Measurements from ENCODE around the gene ELFN1.

The ELFN1 gene

DNA sequence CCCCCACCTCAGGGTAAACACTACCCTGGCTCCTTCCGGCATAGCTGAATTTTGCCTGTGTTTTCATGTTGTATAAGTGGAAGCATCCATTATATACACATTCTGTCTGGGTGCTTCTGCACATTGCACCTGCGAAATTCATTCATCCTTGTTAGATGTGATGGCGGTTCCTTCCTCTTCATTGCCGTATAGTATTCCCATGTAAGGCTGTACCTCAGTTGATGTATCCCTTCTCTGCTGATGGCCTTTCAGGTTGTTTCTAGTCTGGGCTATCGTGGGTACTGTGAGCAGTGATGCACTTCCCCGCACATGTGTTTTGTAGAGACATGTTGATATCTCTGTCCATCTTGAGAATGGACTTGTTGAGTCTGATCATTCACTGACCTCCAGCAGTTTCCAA is 28.9 kb downstream of the ELFN1 start:
- H3K9me3 ChIP-seq (ENCODE audit: insufficient read depth, low read length) = no peaks in the 10 kb centered on the region
- no peaks in the 10 kb centered on the region for H3K36me3 ChIP-seq (ENCODE audit: low read length)
- H3K4me2 ChIP-seq (ENCODE audit: low read depth, low read length, poor library complexity, severe bottlenecking) = no peak overlapping the region
- no peaks in the 10 kb centered on the region for H3K9me2 ChIP-seq (replicated peaks; ENCODE audit: insufficient read depth, low read length)
- H3F3A ChIP-seq (ENCODE audit: insufficient read depth) = no peaks in the 10 kb centered on the region
- H3K4me3 ChIP-seq (ENCODE audit: insufficient read depth, low read length, poor library complexity, severe bottlenecking) = no peak overlapping the region
- H3K9ac ChIP-seq (ENCODE audit: low read length) = no peak overlapping the region
- H4K20me1 ChIP-seq (ENCODE audit: low read depth, low read length) = no peaks in the 10 kb centered on the region
- no peak for TF ChIP-seq EZH2phosphoT487 (conservative IDR thresholded peaks at IDR 0.05; ENCODE audit: low read length)
- TF ChIP-seq, protein P1, sequence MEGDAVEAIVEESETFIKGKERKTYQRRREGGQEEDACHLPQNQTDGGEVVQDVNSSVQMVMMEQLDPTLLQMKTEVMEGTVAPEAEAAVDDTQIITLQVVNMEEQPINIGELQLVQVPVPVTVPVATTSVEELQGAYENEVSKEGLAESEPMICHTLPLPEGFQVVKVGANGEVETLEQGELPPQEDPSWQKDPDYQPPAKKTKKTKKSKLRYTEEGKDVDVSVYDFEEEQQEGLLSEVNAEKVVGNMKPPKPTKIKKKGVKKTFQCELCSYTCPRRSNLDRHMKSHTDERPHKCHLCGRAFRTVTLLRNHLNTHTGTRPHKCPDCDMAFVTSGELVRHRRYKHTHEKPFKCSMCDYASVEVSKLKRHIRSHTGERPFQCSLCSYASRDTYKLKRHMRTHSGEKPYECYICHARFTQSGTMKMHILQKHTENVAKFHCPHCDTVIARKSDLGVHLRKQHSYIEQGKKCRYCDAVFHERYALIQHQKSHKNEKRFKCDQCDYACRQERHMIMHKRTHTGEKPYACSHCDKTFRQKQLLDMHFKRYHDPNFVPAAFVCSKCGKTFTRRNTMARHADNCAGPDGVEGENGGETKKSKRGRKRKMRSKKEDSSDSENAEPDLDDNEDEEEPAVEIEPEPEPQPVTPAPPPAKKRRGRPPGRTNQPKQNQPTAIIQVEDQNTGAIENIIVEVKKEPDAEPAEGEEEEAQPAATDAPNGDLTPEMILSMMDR (IDR thresholded peaks at IDR 0.05; ENCODE audit: insufficient read depth, low read length, poor library complexity, severe bottlenecking) = no peak
- H3K27ac ChIP-seq (ENCODE audit: low read depth, low read length) = no peak overlapping the region
- no peak overlapping the region for H2AFZ ChIP-seq (ENCODE audit: low read depth, low read length, severe bottlenecking)
- no peaks in the 10 kb centered on the region; the same call in 1 of the 2 replicates for H3K27me3 ChIP-seq (ENCODE audit: low read length)
- no peaks in the 10 kb centered on the region for H3K79me2 ChIP-seq (ENCODE audit: insufficient read depth, low read length)

DNA sequence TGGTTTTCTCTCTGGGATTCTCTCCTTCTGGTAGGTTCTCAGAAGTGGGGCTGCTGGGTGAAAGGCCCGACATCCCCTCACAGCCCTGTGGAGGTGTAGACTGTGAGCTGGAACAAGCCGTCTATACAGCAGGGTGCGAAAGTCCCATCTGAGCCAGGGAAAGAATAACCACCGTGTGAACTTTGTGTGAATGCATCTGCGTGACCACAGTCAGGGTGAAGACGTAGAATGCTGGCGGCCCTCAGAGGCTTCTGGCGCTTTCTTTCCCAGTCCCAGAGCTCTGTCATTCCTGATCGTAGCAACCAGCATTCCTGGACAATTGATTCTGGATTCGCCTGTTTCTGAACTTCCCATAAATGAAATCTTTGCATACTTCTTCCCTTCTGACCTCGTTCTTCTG is 30.0 kb downstream of the ELFN1 start:
- H3K79me2 ChIP-seq (ENCODE audit: insufficient read depth, low read length) = no peaks in the 10 kb centered on the region
- H2AFZ ChIP-seq (ENCODE audit: low read depth, low read length, severe bottlenecking) = no peak overlapping the region
- no peak overlapping the region for H3K4me2 ChIP-seq (ENCODE audit: low read depth, low read length, poor library complexity, severe bottlenecking)
- H3K36me3 ChIP-seq (ENCODE audit: low read length) = no peaks in the 10 kb centered on the region
- no peak overlapping the region for H3K27ac ChIP-seq (ENCODE audit: low read depth, low read length)
- H3K9me2 ChIP-seq (replicated peaks; ENCODE audit: insufficient read depth, low read length) = no peaks in the 10 kb centered on the region
- no peaks in the 10 kb centered on the region; the same call in 1 of the 2 replicates for H3K27me3 ChIP-seq (ENCODE audit: low read length)
- H3K4me3 ChIP-seq (ENCODE audit: insufficient read depth, low read length, poor library complexity, severe bottlenecking) = no peak overlapping the region
- no peak for TF ChIP-seq EZH2phosphoT487 (conservative IDR thresholded peaks at IDR 0.05; ENCODE audit: low read length)
- H3K9ac ChIP-seq (ENCODE audit: low read length) = no peak overlapping the region
- no peaks in the 10 kb centered on the region for H3K9me3 ChIP-seq (ENCODE audit: insufficient read depth, low read length)
- H4K20me1 ChIP-seq (ENCODE audit: low read depth, low read length) = no peaks in the 10 kb centered on the region
- H3F3A ChIP-seq (ENCODE audit: insufficient read depth) = no peaks in the 10 kb centered on the region

DNA sequence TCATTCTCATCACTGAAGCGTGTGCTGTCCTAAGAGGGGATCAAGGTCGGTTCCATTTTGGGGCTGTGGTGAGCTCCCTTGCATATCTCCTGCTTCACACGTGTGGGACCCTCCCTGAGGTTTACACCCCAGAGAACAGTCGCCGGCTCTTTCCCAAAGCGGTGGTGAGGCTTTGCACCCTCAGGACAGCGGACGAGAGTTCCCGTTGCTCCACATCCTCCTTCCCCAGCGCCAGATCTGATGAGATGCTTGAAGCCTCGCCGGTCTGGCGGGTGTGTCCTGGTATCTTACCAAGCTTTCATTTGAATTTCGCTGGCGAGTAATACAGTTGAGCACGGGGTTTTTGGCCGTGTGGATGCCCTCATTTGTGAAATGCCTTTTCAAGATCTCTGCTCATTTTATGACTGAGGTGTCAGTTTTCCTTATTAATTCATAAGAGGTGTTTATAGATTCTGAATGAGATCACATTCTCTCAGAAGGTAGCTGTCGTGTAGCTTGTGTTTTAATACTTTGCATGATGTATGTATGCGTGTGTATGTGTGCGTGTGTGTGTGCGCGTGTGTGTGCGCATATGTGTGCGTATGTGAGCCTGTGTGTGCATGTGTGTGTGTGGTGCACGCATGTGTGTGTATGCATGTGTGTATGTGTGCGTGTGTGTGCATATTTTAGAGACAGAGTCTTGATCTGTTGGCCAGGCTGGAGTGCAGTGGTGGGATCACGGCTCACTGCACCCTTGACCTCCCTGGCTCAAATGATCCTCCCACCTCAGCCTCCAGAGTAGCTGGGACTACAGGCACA is 30.7 kb downstream of the ELFN1 start:
- no peak overlapping the region for H3K9ac ChIP-seq (ENCODE audit: low read length)
- no peak overlapping the region for H3K27ac ChIP-seq (ENCODE audit: low read depth, low read length)
- TF ChIP-seq EZH2phosphoT487 (conservative IDR thresholded peaks at IDR 0.05; ENCODE audit: low read length) = no peak
- TF ChIP-seq, protein P1 (IDR thresholded peaks at IDR 0.05; ENCODE audit: insufficient read depth, low read length, poor library complexity, severe bottlenecking) = no peak
- H3K79me2 ChIP-seq (ENCODE audit: insufficient read depth, low read length) = no peaks in the 10 kb centered on the region
- no peaks in the 10 kb centered on the region for H3K36me3 ChIP-seq (ENCODE audit: low read length)
- H3F3A ChIP-seq (ENCODE audit: insufficient read depth) = no peaks in the 10 kb centered on the region
- H3K4me3 ChIP-seq (ENCODE audit: insufficient read depth, low read length, poor library complexity, severe bottlenecking) = no peak overlapping the region
- H2AFZ ChIP-seq (ENCODE audit: low read depth, low read length, severe bottlenecking) = no peak overlapping the region
- no peaks in the 10 kb centered on the region; the same call in 1 of the 2 replicates for H3K27me3 ChIP-seq (ENCODE audit: low read length)
- no peaks in the 10 kb centered on the region for H3K9me3 ChIP-seq (ENCODE audit: insufficient read depth, low read length)
- no peak overlapping the region for H3K4me2 ChIP-seq (ENCODE audit: low read depth, low read length, poor library complexity, severe bottlenecking)
- H3K9me2 ChIP-seq (replicated peaks; ENCODE audit: insufficient read depth, low read length) = no peaks in the 10 kb centered on the region
- H4K20me1 ChIP-seq (ENCODE audit: low read depth, low read length) = no peaks in the 10 kb centered on the region

GRCh38 chr7:1702652-1703051 is 32.6 kb downstream of the ELFN1 start:
- H3K9ac ChIP-seq (ENCODE audit: low read length) = no peak overlapping the region
- no peaks in the 10 kb centered on the region for H3K36me3 ChIP-seq (ENCODE audit: low read length)
- no peak overlapping the region for H3K4me2 ChIP-seq (ENCODE audit: low read depth, low read length, poor library complexity, severe bottlenecking)
- no peak for TF ChIP-seq EZH2phosphoT487 (conservative IDR thresholded peaks at IDR 0.05; ENCODE audit: low read length)
- TF ChIP-seq, protein P1 (IDR thresholded peaks at IDR 0.05; ENCODE audit: insufficient read depth, low read length, poor library complexity, severe bottlenecking) = no peak
- no peaks in the 10 kb centered on the region; the same call in 1 of the 2 replicates for H3K27me3 ChIP-seq (ENCODE audit: low read length)
- no peak overlapping the region for H2AFZ ChIP-seq (ENCODE audit: low read depth, low read length, severe bottlenecking)
- H3K27ac ChIP-seq (ENCODE audit: low read depth, low read length) = no peak overlapping the region
- H3K9me3 ChIP-seq (ENCODE audit: insufficient read depth, low read length) = no peaks in the 10 kb centered on the region
- no peaks in the 10 kb centered on the region for H4K20me1 ChIP-seq (ENCODE audit: low read depth, low read length)
- H3K4me3 ChIP-seq (ENCODE audit: insufficient read depth, low read length, poor library complexity, severe bottlenecking) = no peak overlapping the region
- no peaks in the 10 kb centered on the region for H3F3A ChIP-seq (ENCODE audit: insufficient read depth)
- no peaks in the 10 kb centered on the region for H3K79me2 ChIP-seq (ENCODE audit: insufficient read depth, low read length)
- no peaks in the 10 kb centered on the region for H3K9me2 ChIP-seq (replicated peaks; ENCODE audit: insufficient read depth, low read length)
